ENCODE results near the gene CADM3.

DNA sequence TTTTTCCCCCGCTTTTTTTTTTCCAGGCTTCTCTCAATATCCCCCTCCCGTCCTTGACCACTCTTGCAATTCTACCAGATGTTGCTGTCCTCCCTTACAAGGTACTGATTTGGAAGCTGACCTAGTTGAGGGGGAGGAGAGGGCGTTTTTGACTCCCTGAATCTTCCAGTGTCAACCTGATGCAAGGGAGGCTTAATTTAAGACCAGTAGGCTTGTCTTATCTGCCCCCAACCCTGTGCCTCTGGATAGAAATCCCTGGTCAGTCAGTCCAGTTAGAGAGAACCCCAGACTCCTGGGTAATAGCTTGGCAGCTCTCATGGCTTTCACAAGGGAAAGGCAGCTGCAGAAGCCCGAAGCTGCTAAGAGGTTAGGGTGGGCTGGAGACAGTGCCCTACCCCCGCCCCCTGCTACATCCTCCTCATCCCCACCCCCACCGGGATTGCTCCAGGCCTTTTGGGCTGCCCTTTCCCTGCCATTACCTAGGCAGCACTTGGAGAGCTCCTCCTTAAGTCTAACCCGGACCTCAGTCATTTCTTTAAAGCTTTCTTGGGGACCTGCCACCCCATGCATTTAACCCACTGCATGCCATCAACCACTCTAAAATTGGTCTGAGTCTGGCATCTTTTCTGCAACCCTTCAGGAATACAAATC lies 36.9 kb downstream of the CADM3 start:
- TF ChIP-seq, protein P1, sequence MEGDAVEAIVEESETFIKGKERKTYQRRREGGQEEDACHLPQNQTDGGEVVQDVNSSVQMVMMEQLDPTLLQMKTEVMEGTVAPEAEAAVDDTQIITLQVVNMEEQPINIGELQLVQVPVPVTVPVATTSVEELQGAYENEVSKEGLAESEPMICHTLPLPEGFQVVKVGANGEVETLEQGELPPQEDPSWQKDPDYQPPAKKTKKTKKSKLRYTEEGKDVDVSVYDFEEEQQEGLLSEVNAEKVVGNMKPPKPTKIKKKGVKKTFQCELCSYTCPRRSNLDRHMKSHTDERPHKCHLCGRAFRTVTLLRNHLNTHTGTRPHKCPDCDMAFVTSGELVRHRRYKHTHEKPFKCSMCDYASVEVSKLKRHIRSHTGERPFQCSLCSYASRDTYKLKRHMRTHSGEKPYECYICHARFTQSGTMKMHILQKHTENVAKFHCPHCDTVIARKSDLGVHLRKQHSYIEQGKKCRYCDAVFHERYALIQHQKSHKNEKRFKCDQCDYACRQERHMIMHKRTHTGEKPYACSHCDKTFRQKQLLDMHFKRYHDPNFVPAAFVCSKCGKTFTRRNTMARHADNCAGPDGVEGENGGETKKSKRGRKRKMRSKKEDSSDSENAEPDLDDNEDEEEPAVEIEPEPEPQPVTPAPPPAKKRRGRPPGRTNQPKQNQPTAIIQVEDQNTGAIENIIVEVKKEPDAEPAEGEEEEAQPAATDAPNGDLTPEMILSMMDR (IDR thresholded peaks at IDR 0.05; ENCODE audit: low read depth, low read length, poor library complexity, severe bottlenecking): no peak
- TF ChIP-seq EZH2phosphoT487 (IDR thresholded peaks at IDR 0.05; ENCODE audit: borderline replicate concordance, low read length): no peak

Data from DOHH2 (cell line).